ENCODE data around the gene SLC26A3. TPM values are rescaled to one million over a fixed set of nuclear protein-coding genes. Genes with fewer than 3 reads are reported as not detected.

The SLC26A3 gene
- total RNA-seq, 2 experiments from 2014 or later = not detected

DNA sequence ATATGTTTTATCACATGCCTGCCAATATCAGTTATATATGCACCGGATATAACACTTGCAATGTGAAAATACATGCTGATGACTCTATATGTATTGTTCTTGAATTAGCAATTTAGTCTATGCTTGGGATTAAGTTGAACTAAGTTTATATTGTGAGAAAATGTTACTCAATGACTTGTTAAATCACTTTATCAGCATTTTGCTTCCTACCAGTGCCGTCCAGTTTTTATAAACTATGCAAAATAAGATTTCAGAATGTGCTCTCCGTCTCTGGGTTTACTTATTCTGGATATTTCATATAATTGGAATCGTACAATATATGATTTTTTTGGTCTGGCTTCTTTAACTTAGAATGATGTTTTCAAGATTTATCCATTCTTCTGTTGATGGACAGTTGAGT is 25.5 kb upstream of the SLC26A3 start:
- no peak for TF ChIP-seq CTCF (IDR thresholded peaks at IDR 0.05)
- H3K27me3 Mint-ChIP-seq = peaks cover 11% of the 10 kb centered on the region
- no peak overlapping the region for H3K27ac Mint-ChIP-seq
- peaks cover 4% of the 10 kb centered on the region for H3K9me3 Mint-ChIP-seq
- ATAC-seq (no peak), DNase-seq (no peak)
- POLR2A ChIA-PET = interaction anchor here (1.1 kb wide), 1 partner anchor 19 kb away, joined by 3 read pairs; no protein-coding TSS in a partner anchor
- no peak overlapping the region for H3K4me3 Mint-ChIP-seq
- intact Hi-C loops (cut with micrococcal nuclease) = no loop called here
- no peaks in the 10 kb centered on the region for H3K4me1 Mint-ChIP-seq (ENCODE audit: low read depth)
- H3K36me3 Mint-ChIP-seq (ENCODE audit: low read depth) = no peaks in the 10 kb centered on the region
- CTCF ChIA-PET = interaction anchor here (1.2 kb wide), 1 partner anchor 51 kb away, joined by 3 read pairs; no protein-coding TSS in a partner anchor

- H3K27ac Mint-ChIP-seq = no peak overlapping the region
- H3K4me3 Mint-ChIP-seq = no peak overlapping the region
- TF ChIP-seq CTCF (IDR thresholded peaks at IDR 0.05) = no peak
- intact Hi-C loops (cut with micrococcal nuclease) = no loop called here
- POLR2A ChIA-PET = no interaction called here
- ATAC-seq (no peak), DNase-seq (no peak)
- H3K9me3 Mint-ChIP-seq = peaks cover 4% of the 10 kb centered on the region
- H3K4me1 Mint-ChIP-seq (ENCODE audit: low read depth) = no peaks in the 10 kb centered on the region
- CTCF ChIA-PET = no interaction called here
- peaks cover 8% of the 10 kb centered on the region for H3K27me3 Mint-ChIP-seq
- H3K36me3 Mint-ChIP-seq (ENCODE audit: low read depth) = no peaks in the 10 kb centered on the region
Measured at GRCh38 chr7:107827501-107827900, 24.5 kb upstream of the SLC26A3 start.

GRCh38 chr7:107826451-107826850 is 23.4 kb upstream of the SLC26A3 start:
- peaks cover 4% of the 10 kb centered on the region for H3K9me3 Mint-ChIP-seq
- no peak overlapping the region for H3K4me3 Mint-ChIP-seq
- H3K4me1 Mint-ChIP-seq (ENCODE audit: low read depth) = no peaks in the 10 kb centered on the region
- intact Hi-C loops (cut with micrococcal nuclease) = no loop called here
- no peak overlapping the region for H3K27ac Mint-ChIP-seq
- ChIA-PET CTCF (interaction anchor here (1.4 kb wide), 1 partner anchor 8 kb away, joined by 3 read pairs; no protein-coding TSS in a partner anchor), POLR2A (no interaction called here)
- H3K36me3 Mint-ChIP-seq (ENCODE audit: low read depth) = no peaks in the 10 kb centered on the region
- no peak for TF ChIP-seq CTCF (IDR thresholded peaks at IDR 0.05)
- no peak for ATAC-seq
- H3K27me3 Mint-ChIP-seq = peaks cover 5% of the 10 kb centered on the region
- no peak for DNase-seq

GRCh38 chr7:107824858-107825257 is 21.8 kb upstream of the SLC26A3 start:
- Mint-ChIP-seq H3K4me1 (ENCODE audit: low read depth) (no peaks in the 10 kb centered on the region), H3K27ac (no peak overlapping the region), H3K9me3 (peaks cover 4% of the 10 kb centered on the region), H3K27me3 (peaks cover 1% of the 10 kb centered on the region), H3K36me3 (ENCODE audit: low read depth) (no peaks in the 10 kb centered on the region), H3K4me3 (no peak overlapping the region)
- ChIA-PET POLR2A (no interaction called here), CTCF (interaction anchor here (1.3 kb wide), 1 partner anchor 48 kb away, joined by 4 read pairs; no protein-coding TSS in a partner anchor)
- no peak for TF ChIP-seq CTCF (IDR thresholded peaks at IDR 0.05)
- ATAC-seq = no peak
- intact Hi-C loops (cut with micrococcal nuclease) = no loop called here
- DNase-seq = no peak

DNA sequence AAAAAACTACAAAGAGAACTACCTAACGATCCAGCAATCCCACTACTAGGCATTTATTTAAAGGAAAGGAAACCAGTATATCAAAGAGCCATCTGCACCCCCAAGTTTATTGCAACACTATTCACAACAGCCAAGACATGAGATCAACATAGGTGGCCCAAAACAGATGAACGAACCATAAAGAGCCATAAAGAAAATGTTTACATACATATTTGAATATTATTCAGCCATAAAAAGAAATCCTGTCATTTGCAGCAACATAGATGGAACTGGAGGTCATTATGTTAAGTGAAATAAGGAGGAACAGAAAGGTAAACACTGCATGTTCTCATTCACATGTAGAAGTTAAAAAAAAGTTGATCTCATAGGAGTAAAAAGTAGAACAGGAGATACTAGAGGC is 15.6 kb upstream of the SLC26A3 start:
- DNase-seq = no peak
- POLR2A ChIA-PET = no interaction called here
- TF ChIP-seq CTCF (IDR thresholded peaks at IDR 0.05) = no peak
- H3K27me3 Mint-ChIP-seq = no peaks in the 10 kb centered on the region
- peaks cover 24% of the 10 kb centered on the region for H3K4me1 Mint-ChIP-seq (ENCODE audit: low read depth)
- no peak overlapping the region for H3K4me3 Mint-ChIP-seq
- no peaks in the 10 kb centered on the region for H3K36me3 Mint-ChIP-seq (ENCODE audit: low read depth)
- H3K9me3 Mint-ChIP-seq = peaks cover 3% of the 10 kb centered on the region
- CTCF ChIA-PET = no interaction called here
- no peak overlapping the region for H3K27ac Mint-ChIP-seq
- no peak for ATAC-seq
- intact Hi-C loops (cut with micrococcal nuclease) = loop anchor here (5.0 to 10.0 kb wide), 2 partner anchors 56 to 61 kb away; no protein-coding TSS in a partner anchor
